H9 (cell line): ENCODE results near the gene ALKBH7. TPM values are rescaled to one million over a fixed set of nuclear protein-coding genes. Genes with fewer than 3 reads are reported as not detected.

ENCODE experiments used
- DNase-seq: peaks from one replicate; pipeline ENCODE4 v3.0.0-alpha.2; 2017
- H2AFZ ChIP-seq: one replicate; pipeline ENCODE4 v1.6.1; 2013; ENCODE audit warnings: mild to moderate bottlenecking, low read length, control low read depth, moderate library complexity
- H2AK5ac ChIP-seq: 2 replicates; pipeline ENCODE4 v1.6.1; 2013; ENCODE audit warnings: low read length, control low read depth, mixed read lengths; ENCODE audit not compliant: insufficient read length
- H2BK120ac ChIP-seq: one replicate; pipeline ENCODE4 v1.6.1; 2013; ENCODE audit warnings: low read depth, mild to moderate bottlenecking, low read length, control low read depth, inconsistent platforms; ENCODE audit not compliant: poor library complexity, severe bottlenecking
- H2BK12ac ChIP-seq: 2 replicates; pipeline ENCODE4 v1.6.1; 2013; ENCODE audit warnings: low read length, control low read depth, mixed read lengths, low read depth; ENCODE audit not compliant: insufficient read length
- H2BK15ac ChIP-seq: 2 replicates; pipeline ENCODE4 v1.6.1; 2013; ENCODE audit warnings: low read depth, low read length, control low read depth
- H2BK20ac ChIP-seq: one replicate; pipeline ENCODE4 v1.6.1; 2013; ENCODE audit warnings: low read depth, mild to moderate bottlenecking, low read length, control low read depth, inconsistent platforms; ENCODE audit not compliant: poor library complexity, severe bottlenecking
- H2BK5ac ChIP-seq: 2 replicates; pipeline ENCODE4 v1.6.1; 2013; ENCODE audit warnings: low read length, control low read depth, mixed read lengths; ENCODE audit not compliant: insufficient read length
- H3K14ac ChIP-seq: 2 replicates; pipeline ENCODE4 v1.6.1; 2013; ENCODE audit warnings: low read length, control low read depth; ENCODE audit not compliant: insufficient read depth
- H3K18ac ChIP-seq: 2 replicates; pipeline ENCODE4 v1.6.1; 2013; ENCODE audit warnings: low read depth, mild to moderate bottlenecking, mixed read lengths, low read length, control low read depth; ENCODE audit not compliant: insufficient read length
- H3K23ac ChIP-seq: 2 replicates; pipeline ENCODE4 v1.6.1; 2013; ENCODE audit warnings: low read length, control low read depth, mixed read lengths, low read depth; ENCODE audit not compliant: insufficient read length
- H3K23me2 ChIP-seq: 2 replicates; pipeline ENCODE4 v1.6.1; 2013; ENCODE audit warnings: low read depth, mild to moderate bottlenecking, mixed read lengths, low read length, control low read depth; ENCODE audit not compliant: insufficient read length, poor library complexity, severe bottlenecking
- H3K27ac ChIP-seq: 2 replicates; pipeline ENCODE4 v1.5.1; 2013; ENCODE audit warnings: low read length, control low read depth, mixed read lengths, low read depth; ENCODE audit not compliant: insufficient read length
- H3K27me3 ChIP-seq: 2 replicates; pipeline ENCODE4 v1.6.1; 2013; ENCODE audit warnings: low read length, control low read depth, inconsistent platforms; ENCODE audit not compliant: insufficient read depth
- H3K4ac ChIP-seq: 2 replicates; pipeline ENCODE4 v1.6.1; 2013; ENCODE audit warnings: low read depth, mild to moderate bottlenecking, control low read depth, inconsistent platforms, low read length, moderate library complexity
- H3K4me1 ChIP-seq: 2 replicates; pipeline ENCODE4 v1.6.1; 2013; ENCODE audit warnings: low read length, control low read depth, inconsistent platforms; ENCODE audit not compliant: insufficient read depth
- H3K4me2 ChIP-seq: 2 replicates; pipeline ENCODE4 v1.6.1; 2013; ENCODE audit warnings: low read length, control low read depth, mixed read lengths; ENCODE audit not compliant: insufficient read length, insufficient read depth
- H3K56ac ChIP-seq: 2 replicates; pipeline ENCODE4 v1.6.1; 2013; ENCODE audit warnings: low read depth, mild to moderate bottlenecking, mixed read lengths, low read length, control low read depth; ENCODE audit not compliant: insufficient read length
- H3K79me1 ChIP-seq: 2 replicates; pipeline ENCODE4 v1.6.1; 2013; ENCODE audit warnings: low read depth, mild to moderate bottlenecking, moderate library complexity, low read length, control low read depth, inconsistent platforms; ENCODE audit not compliant: insufficient read depth, poor library complexity, severe bottlenecking
- H3K79me2 ChIP-seq: 2 replicates; pipeline ENCODE4 v1.6.1; 2013; ENCODE audit warnings: low read length, control low read depth, inconsistent platforms; ENCODE audit not compliant: insufficient read depth
- H3K9ac ChIP-seq: 2 replicates; pipeline ENCODE4 v1.6.1; 2013; ENCODE audit warnings: low read length, control low read depth, mixed read lengths; ENCODE audit not compliant: insufficient read length; ENCODE audit errors: extremely low read depth
- H3K9me3 ChIP-seq: one replicate; pipeline ENCODE4 v1.6.1; 2013; ENCODE audit warnings: low read depth, low read length, inconsistent platforms; ENCODE audit not compliant: control insufficient read depth
- H3T11ph ChIP-seq: one replicate; pipeline ENCODE4 v1.6.1; 2013; ENCODE audit warnings: mild to moderate bottlenecking, low read length, control low read depth, inconsistent platforms
- H4K20me1 ChIP-seq: one replicate; pipeline ENCODE4 v1.6.1; 2013; ENCODE audit not compliant: control insufficient read depth, insufficient read length, insufficient read depth
- H4K5ac ChIP-seq: 2 replicates; pipeline ENCODE4 v1.6.1; 2013; ENCODE audit warnings: low read depth, mild to moderate bottlenecking, mixed read lengths, low read length, control low read depth; ENCODE audit not compliant: insufficient read length
- H4K8ac ChIP-seq: replicated peaks from 2 replicates; pipeline ENCODE4 v1.6.1; 2013; ENCODE audit warnings: low read length, control low read depth, mixed read lengths, low read depth; ENCODE audit not compliant: insufficient read length
- H4K91ac ChIP-seq: 2 replicates; pipeline ENCODE4 v1.6.1; 2013; ENCODE audit warnings: low read depth, mild to moderate bottlenecking, moderate library complexity, mixed read lengths, low read length, control low read depth; ENCODE audit not compliant: insufficient read length
- H3K27ac Mint-ChIP-seq, 3 experiments: 2 replicates in 2 of 3; 3 replicates in 1 of 3; pipeline ENCODE4 v1.8.0; 2020 to 2021; ENCODE audit warnings: mixed read lengths in 3 of 3, mild to moderate bottlenecking in 1 of 3, moderate library complexity in 1 of 3
- H3K27me3 Mint-ChIP-seq: 2 replicates; pipeline ENCODE4 v1.8.0; 2021; ENCODE audit warnings: low read depth, mild to moderate bottlenecking, moderate library complexity, mixed read lengths
- H3K36me3 Mint-ChIP-seq, 3 experiments: 2 replicates in 2 of 3; 3 replicates in 1 of 3; pipeline ENCODE4 v1.8.0; 2020 to 2021; ENCODE audit warnings: low read depth in 3 of 3, mixed read lengths in 3 of 3; ENCODE audit not compliant: insufficient read depth in 1 of 3
- H3K4me1 Mint-ChIP-seq, 2 experiments: 2 replicates each; pipeline ENCODE4 v1.8.0; 2020; ENCODE audit warnings: mixed read lengths in 2 of 2
- H3K4me3 Mint-ChIP-seq, 2 experiments: 2 replicates in 1 of 2; 3 replicates in 1 of 2; pipeline ENCODE4 v1.8.0; 2020 to 2021; ENCODE audit warnings: mild to moderate bottlenecking in 2 of 2, mixed read lengths in 2 of 2, moderate library complexity in 1 of 2
- H3K9me3 Mint-ChIP-seq, 2 experiments: 2 replicates in 1 of 2; 3 replicates in 1 of 2; pipeline ENCODE4 v1.8.0; 2020; ENCODE audit warnings: mild to moderate bottlenecking in 2 of 2, mixed read lengths in 2 of 2, moderate library complexity in 1 of 2
- CTCF ChIP-seq: fragments of 200-600 bp; sonication (generic); conservative IDR thresholded peaks from 3 replicates; pipeline ENCODE4 v1.8.0; 2021; ENCODE audit warnings: antibody characterized with exemption, mild to moderate bottlenecking
- WGBS: extraction: QIAGEN DNeasy Blood & Tissue Kit; methylation state at CpG from one replicate; pipeline ENCODE4 v1.1.7; 2013; ENCODE audit warnings: missing lambda C conversion rate, low lambda C conversion rate, mixed read lengths; ENCODE audit not compliant: insufficient read length; ENCODE audit errors: extremely low coverage; 5-methylcytosine and 5-hydroxymethylcytosine counted together
- total RNA-seq: library from RNA; stranded (reverse); gene quantifications from 2 replicates; pipeline ENCODE4 v1.2.1, GENCODE V29; 2021

Gene ALKBH7
- total RNA-seq, 1 experiment from 2014 or later: 85.7 TPM

GRCh38 chr19:6387372-6387771 is 14.8 kb downstream of the ALKBH7 start:
- Histone ChIP-seq H2BK12ac (no peak overlapping the region), H3K56ac (no peak overlapping the region), H2BK15ac (no peak overlapping the region), H3K4me2 (no peak overlapping the region), H2BK120ac (no peak overlapping the region), H3K18ac (no peak overlapping the region), H3K79me2 (peaks cover 3% of the 10 kb centered on the region; the same call in 1 of the 2 replicates), H3K9me3 (no peaks in the 10 kb centered on the region), H3K79me1 (peaks cover 9% of the 10 kb centered on the region), H4K5ac (no peak overlapping the region), H3T11ph (no peak overlapping the region), H2AFZ (no peak overlapping the region), H2BK20ac (no peak overlapping the region), H3K23me2 (peaks cover 3% of the 10 kb centered on the region), H3K27me3 (no peaks in the 10 kb centered on the region), H4K20me1 (no peaks in the 10 kb centered on the region), H4K8ac (no peak overlapping the region), H3K4ac (no peak overlapping the region), H2AK5ac (no peak overlapping the region), H3K4me1 (peaks cover 3% of the 10 kb centered on the region; the same call in 1 of the 2 replicates), H2BK5ac (no peak overlapping the region), H3K23ac (no peak overlapping the region), H3K27ac (no peak overlapping the region), H4K91ac (no peak overlapping the region), H3K14ac (no peak overlapping the region), H3K9ac (no peak overlapping the region)
- peaks cover 36 to 66% (median 62%) of the 10 kb centered on the region in 3 experiments for H3K36me3 Mint-ChIP-seq
- H3K4me3 Mint-ChIP-seq: no peak overlapping the region
- H3K27ac Mint-ChIP-seq: no peak overlapping the region
- DNase-seq: no peak
- H3K27me3 Mint-ChIP-seq: no peaks in the 10 kb centered on the region
- TF ChIP-seq CTCF: no peak
- no peaks in the 10 kb centered on the region for H3K9me3 Mint-ChIP-seq
- H3K4me1 Mint-ChIP-seq: peaks cover 6 to 8% of the 10 kb centered on the region in 2 experiments
- WGBS: no CpG with 5 or more reads among the region's 19 CpGs
